GM23338 (cell line): ENCODE data around the gene FAM227B.

Experiments
- CREB1 ChIP-seq: fragments of 250-450 bp; sonication (Bioruptor Pico); IDR thresholded peaks from 2 replicates; pipeline ENCODE4 v1.5.0; 2020; ENCODE audit warnings: low read depth, mild to moderate bottlenecking, moderate library complexity
- CTCF ChIP-seq, 2 experiments: fragments of 200-600 bp in 1 of 2; sonication (generic) in 1 of 2; conservative IDR thresholded peaks; 2 replicates each; pipeline versions ENCODE4 v1.5.1 to v1.6.1; 2016 to 2017; ENCODE audit warnings: antibody characterized with exemption in 2 of 2, low read depth in 2 of 2, mild to moderate bottlenecking in 2 of 2, moderate library complexity in 1 of 2
- ETS1 ChIP-seq: IDR thresholded peaks from 2 replicates; pipeline ENCODE4 v1.6.1; 2016; ENCODE audit warnings: antibody characterized with exemption
- EZH2 ChIP-seq: fragments of 200-600 bp; sonication (generic); IDR thresholded peaks from one replicate; pipeline ENCODE4 v1.8.0; 2017; ENCODE audit warnings: antibody characterized with exemption, mild to moderate bottlenecking, low read depth; ENCODE audit not compliant: unreplicated experiment
- EZH2phosphoT487 ChIP-seq: fragments of 200-600 bp; sonication (generic); IDR thresholded peaks from one replicate; pipeline ENCODE4 v1.8.1; 2018; ENCODE audit warnings: antibody characterized with exemption; ENCODE audit not compliant: unreplicated experiment
- JUNB ChIP-seq: IDR thresholded peaks from one replicate; pipeline ENCODE4 v1.6.1; 2016; ENCODE audit warnings: antibody characterized with exemption; ENCODE audit not compliant: unreplicated experiment
- NANOG ChIP-seq: IDR thresholded peaks from 2 replicates; pipeline ENCODE4 v1.6.1; 2016; ENCODE audit warnings: antibody characterized with exemption, borderline replicate concordance
- POLR2AphosphoS5 ChIP-seq: IDR thresholded peaks from 2 replicates; pipeline ENCODE4 v1.6.1; 2016; ENCODE audit warnings: antibody characterized with exemption, low read depth
- REST ChIP-seq: IDR thresholded peaks from one replicate; pipeline ENCODE4 v1.6.1; 2018; ENCODE audit warnings: antibody characterized with exemption; ENCODE audit not compliant: unreplicated experiment
- STAT1 ChIP-seq: IDR thresholded peaks from one replicate; pipeline ENCODE4 v1.6.1; 2016; ENCODE audit warnings: antibody characterized with exemption; ENCODE audit not compliant: unreplicated experiment
- ZNF114 ChIP-seq: fragments of 250-450 bp; sonication (Bioruptor Pico); IDR thresholded peaks from 2 replicates; pipeline ENCODE4 v1.5.0; 2020; ENCODE audit warnings: mild to moderate bottlenecking, moderate library complexity
- ZNF331 ChIP-seq: fragments of 250-450 bp; sonication (Bioruptor Pico); IDR thresholded peaks from 2 replicates; pipeline ENCODE4 v1.5.0; 2020; ENCODE audit warnings: low read depth, mild to moderate bottlenecking, moderate library complexity
- ZNF462 ChIP-seq: fragments of 250-450 bp; sonication (Bioruptor Pico); IDR thresholded peaks from 2 replicates; pipeline ENCODE4 v1.5.0; 2020; ENCODE audit warnings: mild to moderate bottlenecking, moderate library complexity

GRCh38 chr15:49382394-49382793 lies 238.2 kb downstream of the FAM227B start:
- no peak for TF ChIP-seq EZH2phosphoT487
- no peak for TF ChIP-seq POLR2AphosphoS5
- no peak for TF ChIP-seq CTCF (conservative IDR thresholded peaks at IDR 0.05; ENCODE audit: low read depth in 2 of 2)
- no peak for TF ChIP-seq REST
- TF ChIP-seq ZNF114 (CRISPR knock-in tag): no peak
- no peak for TF ChIP-seq JUNB
- no peak for TF ChIP-seq EZH2
- TF ChIP-seq CREB1 (CRISPR knock-in tag): no peak
- TF ChIP-seq ETS1: no peak
- no peak for TF ChIP-seq ZNF331 (CRISPR knock-in tag)
- no peak for TF ChIP-seq ZNF462 (CRISPR knock-in tag)
- no peak for TF ChIP-seq STAT1
- no peak for TF ChIP-seq NANOG
